A549 (cell line): Measurements from ENCODE around the gene FAM228A. TPM values are rescaled to one million over a fixed set of nuclear protein-coding genes. Genes with fewer than 3 reads are reported as not detected.

Source experiments
- ATAC-seq, 2 experiments: fragments of 200-7000 bp in 1 of 2; fragments of >200 bp in 1 of 2; cut with Nextera tagmentation in 1 of 2; cut with Tn5 transposase in 1 of 2; 3 replicates each; pipeline versions ENCODE4 v1.8.0 to v1.9.1; 2018 to 2020; ENCODE audit warnings: mild to moderate bottlenecking in 1 of 2, moderate library complexity in 1 of 2
- CTCF ChIA-PET: fragments of 300-600 bp; sonication (Branson Sonifier 250); formaldehyde crosslinking; extraction: SDS; loops from one replicate; lab custom pipeline; 2021; ENCODE audit warnings: antibody characterized with exemption, inconsistent platforms; lab: Yijun Ruan, JAX
- POLR2A ChIA-PET: fragments of 350-600 bp; formaldehyde crosslinking; extraction: SDS; loops from one replicate; lab custom pipeline; 2021; ENCODE audit warnings: antibody characterized with exemption, inconsistent platforms; lab: Yijun Ruan, JAX
- DNase-seq, 2 experiments: peaks; one replicate each; pipeline versions ENCODE4 v3.0.0 to v3.0.0-alpha.2; 2011 to 2016; ENCODE audit warnings: low read depth in 1 of 2, low spot score in 1 of 2
- FAIRE-seq: peaks from 2 replicates; lab custom pipeline; 2011; peaks lifted over from hg19 to GRCh38; lab: Jason Lieb, UNC
- H3K27ac ChIP-seq, 2 experiments: fragments of >200 bp; sonication (Bioruptor Twin); formaldehyde crosslinking; 3 replicates each; pipeline ENCODE4 v1.5.1; 2016 to 2017
- H3K4me1 ChIP-seq: fragments of >200 bp; sonication (Bioruptor Twin); formaldehyde crosslinking; 3 replicates; pipeline ENCODE4 v1.6.1; 2016
- H3K4me2 ChIP-seq: fragments of >200 bp; sonication (Bioruptor Twin); formaldehyde crosslinking; 3 replicates; pipeline ENCODE4 v1.6.1; 2016
- H3K4me3 ChIP-seq: fragments of >200 bp; sonication (Bioruptor Twin); formaldehyde crosslinking; 3 replicates; pipeline ENCODE4 v1.5.1; 2016
- H3K9me3 ChIP-seq: fragments of >200 bp; sonication (Bioruptor Twin); formaldehyde crosslinking; 3 replicates; pipeline ENCODE4 v1.6.1; 2016
- BHLHE40 ChIP-seq: IDR thresholded peaks from 2 replicates; pipeline ENCODE4 v1.6.1; 2012; ENCODE audit warnings: low read depth, low read length, inconsistent platforms
- CEBPB ChIP-seq, 2 experiments: fragments of >200 bp in 1 of 2; sonication (Bioruptor Twin) in 1 of 2; formaldehyde crosslinking in 1 of 2; IDR thresholded peaks; 2 replicates each; pipeline ENCODE4 v1.6.1; 2012 to 2016
- EHMT2 ChIP-seq: fragments of 200-600 bp; sonication (generic); IDR thresholded peaks from 2 replicates; pipeline ENCODE4 v1.6.1; 2016; ENCODE audit warnings: antibody characterized with exemption, low read depth, mild to moderate bottlenecking, moderate library complexity
- ELK1 ChIP-seq: fragments of 150-350 bp; IDR thresholded peaks from 2 replicates; pipeline ENCODE4 v1.6.1; 2014; ENCODE audit warnings: low read depth, mild to moderate bottlenecking, low read length
- HDAC2 ChIP-seq: fragments of 200-600 bp; sonication (generic); IDR thresholded peaks from 2 replicates; pipeline ENCODE4 v1.6.1; 2016
- HES2 ChIP-seq: fragments of >200 bp; sonication (Bioruptor Twin); formaldehyde crosslinking; IDR thresholded peaks from 2 replicates; pipeline ENCODE4 v1.6.1; 2016
- HEYL ChIP-seq: fragments of 250-450 bp; sonication (Bioruptor Pico); IDR thresholded peaks from 2 replicates; pipeline ENCODE4 v1.8.0; 2021; ENCODE audit warnings: mild to moderate bottlenecking, moderate library complexity
- HMGXB4 ChIP-seq: fragments of 250-450 bp; sonication (Bioruptor Pico); IDR thresholded peaks from 2 replicates; pipeline ENCODE4 v1.5.0; 2021; ENCODE audit warnings: mild to moderate bottlenecking, moderate library complexity, borderline replicate concordance
- JUN ChIP-seq, 2 experiments: fragments of >200 bp; sonication (Bioruptor Twin); formaldehyde crosslinking; IDR thresholded peaks; 2 replicates in 1 of 2; 3 replicates in 1 of 2; pipeline ENCODE4 v1.6.1; 2016 to 2017
- JUNB ChIP-seq: fragments of >200 bp; sonication (Bioruptor Twin); formaldehyde crosslinking; IDR thresholded peaks from 2 replicates; pipeline ENCODE4 v1.6.1; 2016
- KDM5A ChIP-seq: fragments of 200-600 bp; sonication (generic); IDR thresholded peaks from 2 replicates; pipeline ENCODE4 v1.6.1; 2016; ENCODE audit warnings: antibody characterized with exemption, mild to moderate bottlenecking
- MAFK ChIP-seq: fragments of 450-650 bp; IDR thresholded peaks from 2 replicates; pipeline ENCODE4 v1.6.1; 2014; ENCODE audit not compliant: partially characterized antibody
- MAX ChIP-seq: IDR thresholded peaks from 2 replicates; pipeline ENCODE4 v1.6.1; 2012
- NFE2L2 ChIP-seq: fragments of 150-350 bp; conservative IDR thresholded peaks from 2 replicates; pipeline ENCODE4 v1.6.1; 2014; ENCODE audit warnings: low read length
- NPAS2 ChIP-seq: fragments of 250-450 bp; sonication (Bioruptor Pico); IDR thresholded peaks from 2 replicates; pipeline ENCODE4 v1.8.0; 2022; ENCODE audit warnings: mild to moderate bottlenecking, moderate library complexity, borderline replicate concordance
- NR3C1 ChIP-seq: fragments of >200 bp; sonication (Bioruptor Twin); formaldehyde crosslinking; IDR thresholded peaks from 3 replicates; pipeline ENCODE4 v1.6.1; 2017
- POLR2A ChIP-seq: IDR thresholded peaks from 2 replicates; pipeline ENCODE4 v1.6.1; 2012; ENCODE audit warnings: mild to moderate bottlenecking, low read length
- POLR2AphosphoS2 ChIP-seq: conservative IDR thresholded peaks from 2 replicates; pipeline ENCODE4 v1.6.1; 2012; ENCODE audit warnings: low read length, improper control_type of control experiment, inconsistent platforms
- RAD21 ChIP-seq, 2 experiments: fragments of >200 bp in 1 of 2; sonication (Bioruptor Twin) in 1 of 2; formaldehyde crosslinking in 1 of 2; IDR thresholded peaks in 1 of 2; conservative IDR thresholded peaks in 1 of 2; 2 replicates in 1 of 2; 3 replicates in 1 of 2; pipeline ENCODE4 v1.6.1; 2012 to 2018; ENCODE audit warnings: inconsistent platforms in 1 of 2
- RARB ChIP-seq: fragments of 250-450 bp; sonication (Bioruptor Pico); IDR thresholded peaks from 2 replicates; pipeline ENCODE4 v1.8.0; 2021; ENCODE audit warnings: mild to moderate bottlenecking, moderate library complexity
- REST ChIP-seq: fragments of 200-600 bp; sonication (generic); IDR thresholded peaks from 2 replicates; pipeline ENCODE4 v1.6.1; 2016; ENCODE audit warnings: antibody characterized with exemption, mild to moderate bottlenecking, moderate library complexity
- SREBF2 ChIP-seq: fragments of 450-650 bp; IDR thresholded peaks from 2 replicates; pipeline ENCODE4 v1.6.1; 2014; ENCODE audit warnings: mild to moderate bottlenecking, moderate library complexity
- TP53 ChIP-seq: fragments of 250-450 bp; sonication (Bioruptor Pico); IDR thresholded peaks from 2 replicates; pipeline ENCODE4 v1.5.0; 2021; ENCODE audit warnings: mild to moderate bottlenecking, moderate library complexity
- ZSCAN20 ChIP-seq: fragments of 250-450 bp; sonication (Bioruptor Pico); IDR thresholded peaks from 2 replicates; pipeline ENCODE4 v1.8.0; 2022; ENCODE audit warnings: mild to moderate bottlenecking, moderate library complexity
- WGBS: methylation state at CpG from one replicate; pipeline ENCODE4 v1.1.6; 2017; ENCODE audit errors: missing lambda C conversion rate; 5-methylcytosine and 5-hydroxymethylcytosine counted together
- polyA plus RNA-seq, 4 experiments: library from polyadenylated mRNA; depleted of rRNA in 3 of 4; stranded (reverse); fragments of >200 nt; fragmentation: RNase III in 1 of 4; extraction: RNeasy Plus Mini Kit Qiagen cat#74134 plus additional on column Dnase treatment in 1 of 4; gene quantifications; 2 replicates in 3 of 4; 3 replicates in 1 of 4; pipeline ENCODE4 v1.2.3, GENCODE V29; 2011 to 2017

FAM228A gene
- polyA plus RNA-seq, 2 of the 4 experiments (the other 2 are of a cell fraction): 0.13 TPM; not detected in 1

GRCh38 chr2:24207359-24207758 lies 32.5 kb downstream of the FAM228A start:
- no peak for FAIRE-seq
- H3K4me1 ChIP-seq: no peaks in the 10 kb centered on the region
- WGBS: 83% methylated on average over 11 of the region's 11 CpGs
- no peak; a peak in 1 of 6 replicates for ATAC-seq
- no peak overlapping the region for H3K4me3 ChIP-seq
- CTCF ChIA-PET: interaction anchor here (0.7 to 2.7 kb wide), 4 partner anchors 13 to 123 kb away, joined by 3 to 11 read pairs (median 4); partner anchors contain the start of gene TP53I3
- no peak overlapping the region for H3K27ac ChIP-seq
- POLR2A ChIA-PET: no interaction called here
- no peak for DNase-seq
- H3K9me3 ChIP-seq: no peaks in the 10 kb centered on the region
- TF ChIP-seq REST: no peak
- no peak for TF ChIP-seq MAFK
- TF ChIP-seq ELK1: no peak
- no peak overlapping the region for H3K4me2 ChIP-seq

GRCh38 chr2:24208490-24208889 lies 33.6 kb downstream of the FAM228A start:
- TF ChIP-seq EHMT2: no peak
- no peak for TF ChIP-seq RARB (CRISPR knock-in tag)
- no peak for TF ChIP-seq MAX
- TF ChIP-seq BHLHE40: no peak
- TF ChIP-seq, all 56 proteins: peak for 0
- H3K27ac ChIP-seq: no peak overlapping the region
- POLR2A ChIA-PET: no interaction called here
- ATAC-seq: no peak
- 85% methylated on average over 16 of the region's 16 CpGs for WGBS
- H3K4me3 ChIP-seq: no peak overlapping the region
- no peak for DNase-seq
- H3K9me3 ChIP-seq: no peaks in the 10 kb centered on the region
- H3K4me2 ChIP-seq: no peak overlapping the region
- no peak for FAIRE-seq
- CTCF ChIA-PET: interaction anchor here (1.3 kb wide), 1 partner anchor 25 kb away, joined by 3 read pairs; no protein-coding TSS in a partner anchor
- H3K4me1 ChIP-seq: no peaks in the 10 kb centered on the region

GRCh38 chr2:24209389-24210105 lies 34.7 kb downstream of the FAM228A start:
- H3K9me3 ChIP-seq: no peaks in the 10 kb centered on the region
- POLR2A ChIA-PET: no interaction called here
- FAIRE-seq: no peak

More at GRCh38 chr2:24209389-24210105, 34.7 kb downstream of the FAM228A start:
- Histone ChIP-seq H3K4me2 (no peak overlapping the region), H3K4me3 (no peak overlapping the region), H3K27ac (no peak overlapping the region), H3K4me1 (no peaks in the 10 kb centered on the region)
- no peak for TF ChIP-seq ZSCAN20 (CRISPR knock-in tag)
- TF ChIP-seq POLR2AphosphoS2: no peak
- TF ChIP-seq JUN (IDR thresholded peaks at IDR 0.05): no peak
- TF ChIP-seq HMGXB4: no peak
- TF ChIP-seq TP53 (CRISPR knock-in tag): no peak
- no peak for TF ChIP-seq NFE2L2
- TF ChIP-seq EHMT2: no peak
- no peak for TF ChIP-seq HES2
- no peak for TF ChIP-seq HDAC2
- TF ChIP-seq RAD21 (conservative IDR thresholded peaks at IDR 0.05 in 1 of 2, IDR thresholded peaks at IDR 0.05 in 1 of 2): no peak
- no peak for TF ChIP-seq SREBF2
- TF ChIP-seq JUNB: no peak
- no peak for TF ChIP-seq CEBPB (IDR thresholded peaks at IDR 0.05)
- TF ChIP-seq POLR2A: no peak
- no peak for TF ChIP-seq NPAS2 (CRISPR knock-in tag)
- no peak for TF ChIP-seq KDM5A
- TF ChIP-seq NR3C1: no peak
- TF ChIP-seq HEYL (CRISPR knock-in tag): no peak
- ATAC-seq (no peak), DNase-seq (no peak)
- WGBS: 88% methylated on average over 17 of the region's 17 CpGs
- CTCF ChIA-PET: interaction anchor here (0.8 to 1.3 kb wide), 2 partner anchors 8 to 11 kb away, joined by 3 to 5 read pairs; no protein-coding TSS in a partner anchor
